ENCODE results near the gene CRYM.

DNA sequence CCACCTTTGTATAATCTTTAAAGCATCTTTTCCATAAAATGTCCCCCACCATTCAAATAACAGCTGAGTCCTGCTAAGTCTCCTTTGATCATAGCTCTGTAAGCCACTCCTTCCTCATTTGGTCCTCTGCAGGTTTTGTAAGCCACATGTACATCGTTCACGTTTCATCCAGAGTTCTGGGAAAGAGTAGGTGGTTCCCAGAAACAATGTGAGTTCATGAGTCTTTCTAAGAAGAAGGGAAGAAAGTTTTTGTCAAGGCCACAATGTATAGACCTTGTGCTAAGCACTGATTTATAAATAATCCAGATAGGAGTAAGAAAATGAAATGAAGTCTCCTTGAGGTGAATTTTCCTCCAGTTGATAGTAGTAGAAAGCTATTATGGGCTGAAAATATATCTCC is 53.3 kb downstream of the CRYM start:
- TF ChIP-seq, protein P1, sequence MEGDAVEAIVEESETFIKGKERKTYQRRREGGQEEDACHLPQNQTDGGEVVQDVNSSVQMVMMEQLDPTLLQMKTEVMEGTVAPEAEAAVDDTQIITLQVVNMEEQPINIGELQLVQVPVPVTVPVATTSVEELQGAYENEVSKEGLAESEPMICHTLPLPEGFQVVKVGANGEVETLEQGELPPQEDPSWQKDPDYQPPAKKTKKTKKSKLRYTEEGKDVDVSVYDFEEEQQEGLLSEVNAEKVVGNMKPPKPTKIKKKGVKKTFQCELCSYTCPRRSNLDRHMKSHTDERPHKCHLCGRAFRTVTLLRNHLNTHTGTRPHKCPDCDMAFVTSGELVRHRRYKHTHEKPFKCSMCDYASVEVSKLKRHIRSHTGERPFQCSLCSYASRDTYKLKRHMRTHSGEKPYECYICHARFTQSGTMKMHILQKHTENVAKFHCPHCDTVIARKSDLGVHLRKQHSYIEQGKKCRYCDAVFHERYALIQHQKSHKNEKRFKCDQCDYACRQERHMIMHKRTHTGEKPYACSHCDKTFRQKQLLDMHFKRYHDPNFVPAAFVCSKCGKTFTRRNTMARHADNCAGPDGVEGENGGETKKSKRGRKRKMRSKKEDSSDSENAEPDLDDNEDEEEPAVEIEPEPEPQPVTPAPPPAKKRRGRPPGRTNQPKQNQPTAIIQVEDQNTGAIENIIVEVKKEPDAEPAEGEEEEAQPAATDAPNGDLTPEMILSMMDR (IDR thresholded peaks at IDR 0.05): no peak
- no peak for TF ChIP-seq POLR2A (IDR thresholded peaks at IDR 0.05)
